GM12878 (cell line): ENCODE measurements around the gene PRKCQ. TPM values are rescaled to one million over a fixed set of nuclear protein-coding genes. Genes with fewer than 3 reads are reported as not detected.
A peak's percentile ranks its signal among the peaks of the same experiment; 100 is the strongest.

ENCODE experiments used
- ATAC-seq: fragments of 200-7000 bp; cut with Tn5 transposase; 3 replicates; pipeline ENCODE4 v1.9.1; 2020; ENCODE audit warnings: mild to moderate bottlenecking, moderate library complexity
- BruUV-seq: library from RNA; stranded (reverse); fragments of 400-500 nt; replicated peaks from 2 replicates; lab custom pipeline; 2021; lab: Mats Ljungman, UMichigan
- CTCF ChIA-PET: fragments of 300-600 bp; sonication (Branson Sonifier 250); formaldehyde crosslinking; extraction: SDS; loops from one replicate; lab custom pipeline; 2021; ENCODE audit warnings: inconsistent platforms; lab: Yijun Ruan, JAX
- POLR2A ChIA-PET: fragments of 350-600 bp; formaldehyde crosslinking; extraction: SDS; loops from one replicate; lab custom pipeline; 2021; ENCODE audit warnings: inconsistent platforms; lab: Charles Lee
- RAD21 ChIA-PET: fragments of 300-600 bp; sonication (Branson Sonifier 250); formaldehyde crosslinking; loops from one replicate; lab custom pipeline; 2023; ENCODE audit warnings: antibody characterized with exemption; ENCODE audit not compliant: unreplicated experiment; lab: Charles Lee
- SMC1A ChIA-PET: fragments of 300-600 bp; sonication (Branson Sonifier 250); formaldehyde crosslinking; loops from one replicate; lab custom pipeline; 2023; ENCODE audit not compliant: unreplicated experiment, uncharacterized antibody; lab: Charles Lee
- DNase-seq: peaks from one replicate; pipeline ENCODE4 v3.0.0-alpha.2; 2011; ENCODE audit warnings: low read depth, low spot score
- FAIRE-seq: peaks from 3 replicates; lab custom pipeline; 2011; peaks lifted over from hg19 to GRCh38; lab: Jason Lieb, UNC
- H2AFZ ChIP-seq: 2 replicates; pipeline ENCODE4 v1.6.0; 2011; ENCODE audit warnings: low read depth, low read length, control low read depth; ENCODE audit not compliant: control insufficient read depth
- H3K27ac ChIP-seq: 2 replicates; pipeline ENCODE4 v1.5.1; 2011; ENCODE audit warnings: control low read depth; ENCODE audit not compliant: control insufficient read depth, insufficient read depth
- H3K27me3 ChIP-seq, 2 experiments: replicated peaks in 1 of 2; 2 replicates each; pipeline versions ENCODE4 v1.6.0 to v1.6.1; 2011; ENCODE audit warnings: low read length in 1 of 2; ENCODE audit not compliant: control insufficient read depth in 2 of 2, insufficient read depth in 2 of 2
- H3K36me3 ChIP-seq, 2 experiments: 2 replicates each; pipeline ENCODE4 v1.5.1; 2011; ENCODE audit warnings: low read length in 1 of 2; ENCODE audit not compliant: control insufficient read depth in 2 of 2, insufficient read depth in 2 of 2
- H3K4me1 ChIP-seq: 2 replicates; pipeline ENCODE4 v1.6.1; 2011; ENCODE audit warnings: mild to moderate bottlenecking, low read length, moderate library complexity, mixed read lengths; ENCODE audit not compliant: control insufficient read depth, insufficient read depth
- H3K4me2 ChIP-seq: 2 replicates; pipeline ENCODE4 v1.6.0; 2011; ENCODE audit warnings: control low read depth; ENCODE audit not compliant: control insufficient read depth, insufficient read depth
- H3K4me3 ChIP-seq: fragments of 200-600 bp; sonication (generic); 2 replicates; pipeline ENCODE4 v1.5.1; 2016
- H3K79me2 ChIP-seq: 2 replicates; pipeline ENCODE4 v1.6.0; 2011; ENCODE audit warnings: low read length; ENCODE audit not compliant: control insufficient read depth, insufficient read depth
- H3K9ac ChIP-seq: 2 replicates; pipeline ENCODE4 v1.8.0; 2011; ENCODE audit warnings: low read length, control low read depth, mixed read lengths; ENCODE audit not compliant: control insufficient read depth, insufficient read depth
- H3K9me3 ChIP-seq: replicated peaks from 3 replicates; pipeline ENCODE4 v1.5.1; 2011; ENCODE audit warnings: mild to moderate bottlenecking, low read length; ENCODE audit not compliant: control insufficient read depth, insufficient read depth
- H4K20me1 ChIP-seq: 2 replicates; pipeline ENCODE4 v1.6.0; 2011; ENCODE audit not compliant: control insufficient read depth, insufficient read depth
- ZBTB40 ChIP-seq: fragments of 450-650 bp; IDR thresholded peaks from 2 replicates; pipeline ENCODE4 v1.6.1; 2016; ENCODE audit warnings: mild to moderate bottlenecking, moderate library complexity, borderline replicate concordance
- WGBS: methylation state at CpG from one replicate; pipeline ENCODE4 v1.1.6; 2016; ENCODE audit warnings: low lambda C conversion rate; ENCODE audit not compliant: insufficient replicate concordance, insufficient coverage; ENCODE audit errors: missing lambda C conversion rate; 5-methylcytosine and 5-hydroxymethylcytosine counted together
- in situ Hi-C: fragments of 300-500 bp; cut with MboI; formaldehyde crosslinking; loops from 9 replicates; pipeline ENCODE4 v1.14.3; 2018; ENCODE audit warnings: mixed read lengths
- intact Hi-C: fragments of 100-400 bp; cut with micrococcal nuclease; formaldehyde crosslinking; loops from one replicate; pipeline ENCODE4 v1.14.2; 2022; ENCODE audit not compliant: unreplicated experiment
- polyA plus RNA-seq, 11 experiments: library from polyadenylated mRNA; depleted of rRNA in 4 of 11; unstranded in 6 of 11; stranded (reverse) in 5 of 11; fragments of >200 nt; fragmentation: Nextera tagmentation in 4 of 11; fragmentation: Illumina TruSeq in 1 of 11; extraction: Ambion mirVana in 4 of 11; extraction: Trizol in 1 of 11; gene quantifications; 1 replicate in 1 of 11; 2 replicates in 10 of 11; pipeline versions ENCODE4 v1.2.1 to v1.2.3, GENCODE V29; 2011 to 2016; ENCODE audit warnings: inconsistent platforms in 2 of 11, missing spikeins in 2 of 11, low read depth in 1 of 11
- total RNA-seq, 4 experiments: library from RNA; depleted of rRNA in 3 of 4; stranded (reverse); fragments of >200 nt in 3 of 4; fragmentation: Illumina TruSeq in 1 of 4; extraction: Trizol in 1 of 4; gene quantifications; 2 replicates each; pipeline versions ENCODE4 v1.2.1 to v1.2.3, GENCODE V29; 2013 to 2021
- TF ChIP-seq, protein P1 (sequence below): IDR thresholded peaks from 2 replicates; pipeline ENCODE4 v1.6.1; 2012; ENCODE audit warnings: low read depth, low read length, improper control_type of control experiment

PRKCQ gene
- total and polyA plus RNA-seq, 10 of the 15 experiments (the other 5 are each of a cell fraction or from before 2014, with no cell fraction given): 0.26 to 8.9 (median 0.98) TPM

DNA sequence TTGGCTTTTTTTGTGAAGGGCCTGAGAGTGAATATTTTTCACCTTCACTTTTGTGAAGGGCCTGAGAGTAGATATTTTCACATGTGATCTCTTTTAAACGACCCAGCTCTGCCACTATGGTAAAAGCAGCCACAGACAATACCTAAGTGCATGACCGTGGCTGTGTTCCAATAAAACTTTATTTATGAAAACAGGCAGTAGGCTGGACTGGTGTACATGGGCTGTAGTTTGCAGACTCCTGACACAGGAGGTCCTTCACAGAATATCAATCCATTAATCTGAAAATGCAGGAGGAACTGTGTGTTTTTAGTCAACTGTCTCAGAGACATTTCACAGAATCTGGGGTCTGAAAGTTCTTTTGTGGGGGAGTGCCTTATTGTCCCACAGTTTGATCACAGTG is 186.9 kb downstream of the PRKCQ start:
- no TSS peak for BruUV-seq
- Histone ChIP-seq H2AFZ (no peak overlapping the region), H3K27me3 (peaks cover 0 to 3% of the 10 kb centered on the region in 2 experiments; a peak in 2 of 4 replicates), H3K79me2 (no peaks in the 10 kb centered on the region), H3K4me1 (no peaks in the 10 kb centered on the region), H3K4me2 (no peak overlapping the region), H3K9me3 (peaks cover 6% of the 10 kb centered on the region; the same call in 2 of the 3 replicates), H3K9ac (no peak overlapping the region), H4K20me1 (no peaks in the 10 kb centered on the region), H3K27ac (no peak overlapping the region), H3K4me3 (no peak overlapping the region), H3K36me3 (no peaks in the 10 kb centered on the region)
- 8% methylated on average over 2 of the region's 2 CpGs for WGBS
- intact Hi-C loops (no loop called here), in situ Hi-C loops (no loop called here)
- CTCF ChIA-PET: no interaction called here
- RAD21 ChIA-PET: interaction anchor here (1.4 to 4.0 kb wide), 3 partner anchors 9 to 191 kb away, joined by 4 to 12 read pairs (median 4); partner anchors contain the start of gene PFKFB3
- SMC1A ChIA-PET: interaction anchor here (10.6 kb wide), 1 partner anchor 43 kb away, joined by 138 read pairs; no protein-coding TSS in a partner anchor
- FAIRE-seq (no peak), DNase-seq (no peak), ATAC-seq (no peak)
- peak; percentile 71 for TF ChIP-seq ZBTB40
- TF ChIP-seq, protein P1, sequence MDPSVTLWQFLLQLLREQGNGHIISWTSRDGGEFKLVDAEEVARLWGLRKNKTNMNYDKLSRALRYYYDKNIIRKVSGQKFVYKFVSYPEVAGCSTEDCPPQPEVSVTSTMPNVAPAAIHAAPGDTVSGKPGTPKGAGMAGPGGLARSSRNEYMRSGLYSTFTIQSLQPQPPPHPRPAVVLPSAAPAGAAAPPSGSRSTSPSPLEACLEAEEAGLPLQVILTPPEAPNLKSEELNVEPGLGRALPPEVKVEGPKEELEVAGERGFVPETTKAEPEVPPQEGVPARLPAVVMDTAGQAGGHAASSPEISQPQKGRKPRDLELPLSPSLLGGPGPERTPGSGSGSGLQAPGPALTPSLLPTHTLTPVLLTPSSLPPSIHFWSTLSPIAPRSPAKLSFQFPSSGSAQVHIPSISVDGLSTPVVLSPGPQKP: no peak
- POLR2A ChIA-PET: no interaction called here
